AG04449 (cell line): ENCODE measurements around the gene TNXB.

Experiments
- CTCF ChIA-PET: fragments of 350-600 bp; formaldehyde crosslinking; extraction: SDS; loops from one replicate; lab custom pipeline; 2021; ENCODE audit warnings: antibody characterized with exemption; lab: Yijun Ruan, JAX
- POLR2A ChIA-PET: fragments of 400-600, 350-600 bp; formaldehyde crosslinking; extraction: SDS; loops from one replicate; lab custom pipeline; 2020; ENCODE audit warnings: antibody characterized with exemption, inconsistent platforms; lab: Yijun Ruan, JAX
- DNase-seq: peaks from one replicate; pipeline ENCODE4 v3.0.0-alpha.2; 2010; ENCODE audit warnings: low read depth, low spot score
- H3K4me3 ChIP-seq: 2 replicates; pipeline ENCODE4 v1.5.1; 2011; ENCODE audit warnings: low read depth, mild to moderate bottlenecking, control low read depth, low read length
- TF ChIP-seq, protein P1 (sequence below): IDR thresholded peaks from one replicate; pipeline ENCODE4 v1.5.1; 2011; ENCODE audit warnings: mild to moderate bottlenecking, moderate library complexity, low read length, control low read depth, inconsistent platforms; ENCODE audit not compliant: insufficient read depth; ENCODE audit errors: missing control alignments

The TNXB gene, protein sequence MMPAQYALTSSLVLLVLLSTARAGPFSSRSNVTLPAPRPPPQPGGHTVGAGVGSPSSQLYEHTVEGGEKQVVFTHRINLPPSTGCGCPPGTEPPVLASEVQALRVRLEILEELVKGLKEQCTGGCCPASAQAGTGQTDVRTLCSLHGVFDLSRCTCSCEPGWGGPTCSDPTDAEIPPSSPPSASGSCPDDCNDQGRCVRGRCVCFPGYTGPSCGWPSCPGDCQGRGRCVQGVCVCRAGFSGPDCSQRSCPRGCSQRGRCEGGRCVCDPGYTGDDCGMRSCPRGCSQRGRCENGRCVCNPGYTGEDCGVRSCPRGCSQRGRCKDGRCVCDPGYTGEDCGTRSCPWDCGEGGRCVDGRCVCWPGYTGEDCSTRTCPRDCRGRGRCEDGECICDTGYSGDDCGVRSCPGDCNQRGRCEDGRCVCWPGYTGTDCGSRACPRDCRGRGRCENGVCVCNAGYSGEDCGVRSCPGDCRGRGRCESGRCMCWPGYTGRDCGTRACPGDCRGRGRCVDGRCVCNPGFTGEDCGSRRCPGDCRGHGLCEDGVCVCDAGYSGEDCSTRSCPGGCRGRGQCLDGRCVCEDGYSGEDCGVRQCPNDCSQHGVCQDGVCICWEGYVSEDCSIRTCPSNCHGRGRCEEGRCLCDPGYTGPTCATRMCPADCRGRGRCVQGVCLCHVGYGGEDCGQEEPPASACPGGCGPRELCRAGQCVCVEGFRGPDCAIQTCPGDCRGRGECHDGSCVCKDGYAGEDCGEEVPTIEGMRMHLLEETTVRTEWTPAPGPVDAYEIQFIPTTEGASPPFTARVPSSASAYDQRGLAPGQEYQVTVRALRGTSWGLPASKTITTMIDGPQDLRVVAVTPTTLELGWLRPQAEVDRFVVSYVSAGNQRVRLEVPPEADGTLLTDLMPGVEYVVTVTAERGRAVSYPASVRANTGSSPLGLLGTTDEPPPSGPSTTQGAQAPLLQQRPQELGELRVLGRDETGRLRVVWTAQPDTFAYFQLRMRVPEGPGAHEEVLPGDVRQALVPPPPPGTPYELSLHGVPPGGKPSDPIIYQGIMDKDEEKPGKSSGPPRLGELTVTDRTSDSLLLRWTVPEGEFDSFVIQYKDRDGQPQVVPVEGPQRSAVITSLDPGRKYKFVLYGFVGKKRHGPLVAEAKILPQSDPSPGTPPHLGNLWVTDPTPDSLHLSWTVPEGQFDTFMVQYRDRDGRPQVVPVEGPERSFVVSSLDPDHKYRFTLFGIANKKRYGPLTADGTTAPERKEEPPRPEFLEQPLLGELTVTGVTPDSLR (N-terminal part only)

DNA sequence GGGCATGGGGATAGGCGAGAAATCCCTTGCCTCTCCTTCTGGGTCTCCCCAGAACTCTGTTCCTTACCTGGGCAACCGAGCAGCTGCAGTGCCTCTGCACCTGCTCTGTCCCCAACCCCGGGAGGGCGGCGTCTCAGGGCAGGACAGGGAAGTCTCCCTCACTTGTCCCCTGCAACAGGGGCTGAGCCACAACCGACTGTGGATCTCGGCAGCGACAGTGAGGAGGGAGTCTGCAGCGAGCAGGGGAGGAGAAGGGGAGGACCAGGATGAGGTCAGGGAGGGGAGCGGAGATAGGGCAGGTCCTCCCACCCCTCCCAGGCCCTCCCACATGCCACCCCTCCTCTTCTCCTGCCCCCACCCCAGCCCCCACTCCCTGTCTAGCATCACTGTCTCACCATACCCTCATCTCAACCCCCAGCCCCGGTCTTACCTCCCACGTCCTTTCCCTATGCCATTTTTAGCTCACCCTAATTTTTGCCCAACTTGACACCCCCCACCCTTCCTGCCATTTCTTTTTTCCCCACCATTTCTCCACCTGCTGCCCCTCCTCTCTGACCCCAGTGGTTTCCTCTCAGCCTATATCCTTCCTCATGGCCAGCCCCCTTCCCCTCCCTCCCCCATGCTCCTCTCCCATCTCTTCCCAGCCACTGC is at the start of gene TNXB:
Gene TNXB (minus strand): TSS at position 225 of the 651 bp plus-strand sequence. CDS start 11,140 bp downstream, outside the sequence.
- POLR2A ChIA-PET = interaction anchor here (0.6 kb wide), 1 partner anchor 13 kb away, joined by 3 read pairs; no protein-coding TSS in a partner anchor

DNA sequence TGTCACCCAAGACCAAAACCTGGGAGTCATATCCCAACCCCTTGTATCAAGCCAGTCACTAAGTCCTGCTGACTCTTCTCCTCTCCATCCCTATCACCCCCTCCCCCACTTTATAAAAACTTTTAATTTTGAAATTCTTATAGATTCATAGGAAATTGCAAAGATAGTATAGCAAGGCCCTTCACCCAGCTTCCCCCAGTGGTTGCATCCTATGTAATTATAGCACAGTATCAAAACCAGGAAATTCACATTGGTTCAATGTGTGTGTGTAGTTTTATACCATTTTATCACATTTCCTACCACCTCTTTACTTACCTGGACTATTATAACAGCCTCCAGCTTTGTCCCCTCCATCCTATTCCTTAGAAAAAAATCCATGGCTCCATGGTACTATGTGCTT is 48.9 kb upstream of the TNXB start:
- no peak overlapping the region for H3K4me3 ChIP-seq
- ChIA-PET POLR2A (no interaction called here), CTCF (interaction anchor here (0.9 to 1.9 kb wide), 3 partner anchors 38 to 41 kb away, joined by 3 to 5 read pairs (median 3); no protein-coding TSS in a partner anchor)
- TF ChIP-seq, protein P1, sequence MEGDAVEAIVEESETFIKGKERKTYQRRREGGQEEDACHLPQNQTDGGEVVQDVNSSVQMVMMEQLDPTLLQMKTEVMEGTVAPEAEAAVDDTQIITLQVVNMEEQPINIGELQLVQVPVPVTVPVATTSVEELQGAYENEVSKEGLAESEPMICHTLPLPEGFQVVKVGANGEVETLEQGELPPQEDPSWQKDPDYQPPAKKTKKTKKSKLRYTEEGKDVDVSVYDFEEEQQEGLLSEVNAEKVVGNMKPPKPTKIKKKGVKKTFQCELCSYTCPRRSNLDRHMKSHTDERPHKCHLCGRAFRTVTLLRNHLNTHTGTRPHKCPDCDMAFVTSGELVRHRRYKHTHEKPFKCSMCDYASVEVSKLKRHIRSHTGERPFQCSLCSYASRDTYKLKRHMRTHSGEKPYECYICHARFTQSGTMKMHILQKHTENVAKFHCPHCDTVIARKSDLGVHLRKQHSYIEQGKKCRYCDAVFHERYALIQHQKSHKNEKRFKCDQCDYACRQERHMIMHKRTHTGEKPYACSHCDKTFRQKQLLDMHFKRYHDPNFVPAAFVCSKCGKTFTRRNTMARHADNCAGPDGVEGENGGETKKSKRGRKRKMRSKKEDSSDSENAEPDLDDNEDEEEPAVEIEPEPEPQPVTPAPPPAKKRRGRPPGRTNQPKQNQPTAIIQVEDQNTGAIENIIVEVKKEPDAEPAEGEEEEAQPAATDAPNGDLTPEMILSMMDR = no peak
- DNase-seq = no peak

More for the DNA sequence above, at the start of gene TNXB:
- DNase-seq = no peak
- no peak within 1 kb of the TSS for H3K4me3 ChIP-seq
- TF ChIP-seq, protein P1 = no peak
- CTCF ChIA-PET = interaction anchor here (1.3 to 9.3 kb wide), 3 partner anchors 8 to 61 kb away, joined by 3 to 66 read pairs (median 14); no protein-coding TSS in a partner anchor

DNA sequence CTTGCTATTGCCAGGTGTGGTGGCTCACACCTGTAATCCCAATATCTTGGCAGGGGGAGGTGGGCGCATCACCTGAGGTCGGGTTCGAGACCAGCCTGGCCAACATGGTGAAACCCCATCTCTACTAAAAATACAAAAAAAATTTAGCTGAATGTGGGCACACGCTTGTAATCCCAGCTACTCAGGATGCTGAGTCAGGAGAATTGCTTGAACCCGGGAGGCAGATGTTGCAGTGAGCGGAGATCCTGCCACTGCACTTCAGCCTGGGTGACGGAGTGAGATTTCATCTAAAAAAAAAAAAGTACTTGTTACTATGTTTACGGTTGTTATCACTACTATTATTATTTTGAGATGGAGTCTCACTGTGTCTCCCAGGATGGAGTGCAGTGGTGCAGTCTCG is 47.8 kb upstream of the TNXB start:
- ChIA-PET CTCF (interaction anchor here (0.7 kb wide), 1 partner anchor 38 kb away, joined by 3 read pairs; no protein-coding TSS in a partner anchor), POLR2A (no interaction called here)
- DNase-seq = no peak
- no peak overlapping the region for H3K4me3 ChIP-seq
- TF ChIP-seq, protein P1 = no peak

DNA sequence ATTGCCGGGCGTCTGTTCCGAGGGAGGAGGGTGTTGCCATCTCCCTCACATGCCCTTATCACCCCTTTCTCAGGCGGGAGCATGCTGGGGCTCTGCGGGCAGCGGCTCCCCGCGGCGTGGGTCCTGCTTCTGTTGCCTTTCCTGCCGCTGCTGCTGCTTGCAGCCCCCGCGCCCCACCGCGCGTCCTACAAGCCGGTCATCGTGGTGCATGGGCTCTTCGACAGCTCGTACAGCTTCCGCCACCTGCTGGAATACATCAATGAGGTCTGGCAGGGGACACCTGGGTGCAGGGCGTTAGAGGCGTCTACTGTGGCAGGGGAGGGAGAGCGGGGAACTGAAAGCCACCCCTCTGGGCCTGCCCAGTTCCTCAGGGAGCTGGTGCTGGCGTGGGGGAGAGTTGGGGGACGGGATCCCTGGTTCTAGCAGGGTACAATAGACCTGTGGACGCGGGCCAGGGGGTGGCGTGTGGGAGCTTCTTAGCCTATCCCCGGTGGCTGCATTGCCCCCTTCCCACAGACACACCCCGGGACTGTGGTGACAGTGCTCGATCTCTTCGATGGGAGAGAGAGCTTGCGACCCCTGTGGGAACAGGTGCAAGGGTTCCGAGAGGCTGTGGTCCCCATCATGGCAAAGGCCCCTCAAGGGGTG is 45.5 kb upstream of the TNXB start:
- POLR2A ChIA-PET = no interaction called here
- TF ChIP-seq, protein P1 = peak; percentile 76
- peak overlapping the region; percentile 90 for H3K4me3 ChIP-seq
- DNase-seq = no peak
- CTCF ChIA-PET = interaction anchor here (0.8 to 1.3 kb wide), 9 partner anchors 10 to 108 kb away, joined by 3 to 32 read pairs (median 5); partner anchors contain the start of gene EGFL8
